ENCODE measurements around the gene TCF23.
"Not testable (repeated sequence)": the region's sequence is repeated elsewhere in the genome, so short reads cannot be mapped to it uniquely, and the experiment has no call there.

The TCF23 gene

GRCh38 chr2:27175330-27175729 lies 26.5 kb downstream of the TCF23 start:
- no peaks in the 10 kb centered on the region for H3K36me3 ChIP-seq (ENCODE audit: control insufficient read depth, insufficient read depth, low read length)
- no peak overlapping the region for H3K56ac ChIP-seq (ENCODE audit: low read length)
- H3K4me1 ChIP-seq (ENCODE audit: control insufficient read depth, low read depth, low read length): no peaks in the 10 kb centered on the region
- H3K4me2 ChIP-seq (ENCODE audit: low read length): no peak overlapping the region
- H2BK120ac ChIP-seq (ENCODE audit: low read depth, low read length): no peak overlapping the region
- H3K9ac ChIP-seq (ENCODE audit: low read length): no peak overlapping the region
- H3K23ac ChIP-seq (ENCODE audit: low read length): no peak overlapping the region
- no peak overlapping the region for H2BK5ac ChIP-seq (ENCODE audit: low read length)
- no peak overlapping the region for H3K18ac ChIP-seq (ENCODE audit: low read length)
- H3K4ac ChIP-seq (ENCODE audit: low read depth, low read length): no peak overlapping the region
- no peak overlapping the region for H2AK5ac ChIP-seq (ENCODE audit: low read length)
- no peaks in the 10 kb centered on the region for H3K79me2 ChIP-seq (ENCODE audit: control insufficient read depth, insufficient read depth, low read length)
- no peak overlapping the region for H3K27ac ChIP-seq (ENCODE audit: low read depth, low read length)
- no peak for DNase-seq
- no peaks in the 10 kb centered on the region for H3K79me1 ChIP-seq (ENCODE audit: low read length)
- no peaks in the 10 kb centered on the region for H3K27me3 ChIP-seq (ENCODE audit: insufficient read depth, low read length, poor library complexity)
- WGBS (ENCODE audit: extremely low coverage, insufficient coverage, low lambda C conversion rate): no CpG with 5 or more reads among the region's 8 CpGs
- no peak overlapping the region for H4K5ac ChIP-seq (ENCODE audit: low read length)
- H3K4me3 ChIP-seq (ENCODE audit: low read length): no peak overlapping the region
- H4K8ac ChIP-seq (ENCODE audit: low read depth, low read length): no peak overlapping the region
- H2BK15ac ChIP-seq (replicated peaks; ENCODE audit: low read depth): no peak overlapping the region

- H3K27ac ChIP-seq (ENCODE audit: low read depth, low read length); H3K4me1 ChIP-seq (ENCODE audit: control insufficient read depth, low read depth, low read length): not testable (repeated sequence)
- no CpG with 5 or more reads among the region's 4 CpGs for WGBS (ENCODE audit: extremely low coverage, insufficient coverage, low lambda C conversion rate)
These were observed 27.0 kb downstream of the TCF23 start for GRCh38 chr2:27175781-27176180.

GRCh38 chr2:27177441-27178351 lies 28.9 kb downstream of the TCF23 start:
- no peak overlapping the region for H4K8ac ChIP-seq (ENCODE audit: low read depth, low read length)
- no peak overlapping the region for H3K23ac ChIP-seq (ENCODE audit: low read length)
- no peak overlapping the region for H2BK120ac ChIP-seq (ENCODE audit: low read depth, low read length)
- H3K4ac ChIP-seq (ENCODE audit: low read depth, low read length): no peak overlapping the region
- H3K79me1 ChIP-seq (ENCODE audit: low read length): no peaks in the 10 kb centered on the region
- no peak overlapping the region for H3K4me3 ChIP-seq (ENCODE audit: low read length)
- no peak for DNase-seq
- no peaks in the 10 kb centered on the region for H3K79me2 ChIP-seq (ENCODE audit: control insufficient read depth, insufficient read depth, low read length)
- no peak overlapping the region for H3K4me2 ChIP-seq (ENCODE audit: low read length)
- WGBS (ENCODE audit: extremely low coverage, insufficient coverage, low lambda C conversion rate): no CpG with 5 or more reads among the region's 15 CpGs
- no peak overlapping the region for H3K27ac ChIP-seq (ENCODE audit: low read depth, low read length)
- H4K5ac ChIP-seq (ENCODE audit: low read length): no peak overlapping the region
- H2AK5ac ChIP-seq (ENCODE audit: low read length): no peak overlapping the region
- H3K27me3 ChIP-seq (ENCODE audit: insufficient read depth, low read length, poor library complexity): no peaks in the 10 kb centered on the region
- no peak overlapping the region for H2BK15ac ChIP-seq (replicated peaks; ENCODE audit: low read depth)
- H3K18ac ChIP-seq (ENCODE audit: low read length): no peak overlapping the region
- H3K36me3 ChIP-seq (ENCODE audit: control insufficient read depth, insufficient read depth, low read length): no peaks in the 10 kb centered on the region
- no peak overlapping the region for H3K56ac ChIP-seq (ENCODE audit: low read length)
- no peaks in the 10 kb centered on the region for H3K4me1 ChIP-seq (ENCODE audit: control insufficient read depth, low read depth, low read length)
- no peak overlapping the region for H2BK5ac ChIP-seq (ENCODE audit: low read length)
- H3K9ac ChIP-seq (ENCODE audit: low read length): no peak overlapping the region

More at GRCh38 chr2:27175781-27176180, 27.0 kb downstream of the TCF23 start:
- not testable (repeated sequence) for H3K4me2 ChIP-seq (ENCODE audit: low read length); H3K79me2 ChIP-seq (ENCODE audit: control insufficient read depth, insufficient read depth, low read length); H4K5ac ChIP-seq (ENCODE audit: low read length); H2BK120ac ChIP-seq (ENCODE audit: low read depth, low read length); DNase-seq; H2BK5ac ChIP-seq (ENCODE audit: low read length); H3K23ac ChIP-seq (ENCODE audit: low read length); H4K8ac ChIP-seq (ENCODE audit: low read depth, low read length); H2AK5ac ChIP-seq (ENCODE audit: low read length); H3K4me3 ChIP-seq (ENCODE audit: low read length); H3K79me1 ChIP-seq (ENCODE audit: low read length); H3K18ac ChIP-seq (ENCODE audit: low read length); H3K56ac ChIP-seq (ENCODE audit: low read length); H2BK15ac ChIP-seq (replicated peaks; ENCODE audit: low read depth); H3K9ac ChIP-seq (ENCODE audit: low read length); H3K27me3 ChIP-seq (ENCODE audit: insufficient read depth, low read length, poor library complexity); H3K36me3 ChIP-seq (ENCODE audit: control insufficient read depth, insufficient read depth, low read length); H3K4ac ChIP-seq (ENCODE audit: low read depth, low read length)

DNA sequence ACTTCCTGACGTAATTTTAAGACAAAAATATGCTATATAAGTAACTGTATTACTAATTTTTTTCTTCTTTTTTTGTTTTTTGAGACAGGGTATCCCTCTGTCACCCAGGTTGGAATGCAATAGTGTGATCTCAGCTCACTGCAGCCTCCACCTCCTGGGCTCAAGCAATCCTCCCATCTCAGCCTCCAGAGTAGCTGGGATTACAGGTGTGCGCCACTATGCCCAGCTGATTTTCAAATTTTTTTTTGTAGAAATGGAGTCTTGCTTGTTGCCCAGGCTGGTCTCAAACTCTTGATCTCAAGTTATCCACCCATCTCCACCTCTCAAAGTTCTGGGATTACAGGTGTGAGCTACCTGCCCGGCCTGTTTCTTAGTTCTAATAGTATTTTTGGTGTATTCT lies 29.7 kb downstream of the TCF23 start:
- Histone ChIP-seq H4K5ac (ENCODE audit: low read length) (no peak overlapping the region), H3K4me2 (ENCODE audit: low read length) (no peak overlapping the region), H3K9ac (ENCODE audit: low read length) (no peak overlapping the region), H3K23ac (ENCODE audit: low read length) (no peak overlapping the region), H3K79me2 (ENCODE audit: control insufficient read depth, insufficient read depth, low read length) (no peaks in the 10 kb centered on the region), H3K4me3 (ENCODE audit: low read length) (no peak overlapping the region), H4K8ac (ENCODE audit: low read depth, low read length) (no peak overlapping the region), H3K36me3 (ENCODE audit: control insufficient read depth, insufficient read depth, low read length) (no peaks in the 10 kb centered on the region), H3K4ac (ENCODE audit: low read depth, low read length) (no peak overlapping the region), H3K18ac (ENCODE audit: low read length) (no peak overlapping the region), H2AK5ac (ENCODE audit: low read length) (no peak overlapping the region), H2BK15ac (replicated peaks; ENCODE audit: low read depth) (no peak overlapping the region), H3K27me3 (ENCODE audit: insufficient read depth, low read length, poor library complexity) (no peaks in the 10 kb centered on the region), H2BK5ac (ENCODE audit: low read length) (no peak overlapping the region), H3K56ac (ENCODE audit: low read length) (no peak overlapping the region), H2BK120ac (ENCODE audit: low read depth, low read length) (no peak overlapping the region), H3K79me1 (ENCODE audit: low read length) (no peaks in the 10 kb centered on the region), H3K27ac (ENCODE audit: low read depth, low read length) (no peak overlapping the region), H3K4me1 (ENCODE audit: control insufficient read depth, low read depth, low read length) (no peaks in the 10 kb centered on the region)
- DNase-seq: no peak
- WGBS (ENCODE audit: extremely low coverage, insufficient coverage, low lambda C conversion rate): no CpG with 5 or more reads among the region's 3 CpGs

- H3K4ac ChIP-seq (ENCODE audit: low read depth, low read length): no peak overlapping the region
- no peak overlapping the region for H3K9ac ChIP-seq (ENCODE audit: low read length)
- H3K4me1 ChIP-seq (ENCODE audit: control insufficient read depth, low read depth, low read length): no peaks in the 10 kb centered on the region
- no CpG with 5 or more reads among the region's 3 CpGs for WGBS (ENCODE audit: extremely low coverage, insufficient coverage, low lambda C conversion rate)
- no peaks in the 10 kb centered on the region for H3K79me2 ChIP-seq (ENCODE audit: control insufficient read depth, insufficient read depth, low read length)
- H3K79me1 ChIP-seq (ENCODE audit: low read length): no peaks in the 10 kb centered on the region
- no peak for DNase-seq
- H4K8ac ChIP-seq (ENCODE audit: low read depth, low read length): no peak overlapping the region
- no peak overlapping the region for H2BK5ac ChIP-seq (ENCODE audit: low read length)
- H2BK15ac ChIP-seq (replicated peaks; ENCODE audit: low read depth): no peak overlapping the region
- no peak overlapping the region for H3K27ac ChIP-seq (ENCODE audit: low read depth, low read length)
- H3K18ac ChIP-seq (ENCODE audit: low read length): no peak overlapping the region
- H3K4me2 ChIP-seq (ENCODE audit: low read length): no peak overlapping the region
- H3K36me3 ChIP-seq (ENCODE audit: control insufficient read depth, insufficient read depth, low read length): no peaks in the 10 kb centered on the region
- H3K4me3 ChIP-seq (ENCODE audit: low read length): no peak overlapping the region
- H3K23ac ChIP-seq (ENCODE audit: low read length): no peak overlapping the region
- H3K27me3 ChIP-seq (ENCODE audit: insufficient read depth, low read length, poor library complexity): no peaks in the 10 kb centered on the region
- no peak overlapping the region for H3K56ac ChIP-seq (ENCODE audit: low read length)
- no peak overlapping the region for H2AK5ac ChIP-seq (ENCODE audit: low read length)
- no peak overlapping the region for H2BK120ac ChIP-seq (ENCODE audit: low read depth, low read length)
- H4K5ac ChIP-seq (ENCODE audit: low read length): no peak overlapping the region
These were observed 30.7 kb downstream of the TCF23 start for GRCh38 chr2:27179344-27180000.
